Fibroblast of lung (primary cell): ENCODE data around the gene ADAMTS14. TPM values are rescaled to one million over a fixed set of nuclear protein-coding genes. Genes with fewer than 3 reads are reported as not detected.

ENCODE experiments used
- DNase-seq, 2 donors: peaks; one replicate each; pipeline versions ENCODE4 v3.0.0 to v3.0.0-alpha.2; 2010; ENCODE audit warnings: low read depth in 2 of 2
- H2AFZ ChIP-seq: 2 replicates; pipeline ENCODE4 v1.5.1; 2012; ENCODE audit warnings: low read length, control low read depth, inconsistent platforms
- H3K27ac ChIP-seq: 2 replicates; pipeline ENCODE4 v1.5.1; 2011; ENCODE audit warnings: low read length, control low read depth; ENCODE audit not compliant: insufficient read depth
- H3K27me3 ChIP-seq: 2 replicates; pipeline ENCODE4 v1.5.1; 2011; ENCODE audit warnings: mild to moderate bottlenecking, low read length; ENCODE audit not compliant: control insufficient read depth, insufficient read depth
- H3K36me3 ChIP-seq: 2 replicates; pipeline ENCODE4 v1.5.1; 2011; ENCODE audit warnings: low read length; ENCODE audit not compliant: control insufficient read depth, insufficient read depth
- H3K4me1 ChIP-seq: 2 replicates; pipeline ENCODE4 v1.5.1; 2011; ENCODE audit warnings: low read length; ENCODE audit not compliant: control insufficient read depth, insufficient read depth; ENCODE audit errors: extremely low read depth
- H3K4me2 ChIP-seq: 2 replicates; pipeline ENCODE4 v1.5.1; 2011; ENCODE audit warnings: low read length, control low read depth; ENCODE audit not compliant: insufficient read depth; ENCODE audit errors: extremely low read depth
- H3K4me3 ChIP-seq, 4 experiments: fragments of 200-600 bp in 1 of 4; sonication (generic) in 1 of 4; replicated peaks in 1 of 4; 2 replicates each; pipeline ENCODE4 v1.5.1; 2011 to 2016; ENCODE audit warnings: low read length in 4 of 4, low read depth in 3 of 4, mild to moderate bottlenecking in 3 of 4, control low read depth in 2 of 4, inconsistent platforms in 1 of 4, mixed read lengths in 1 of 4; ENCODE audit not compliant: insufficient read depth in 1 of 4; ENCODE audit errors: control extremely low read depth in 1 of 4
- H3K79me2 ChIP-seq: 2 replicates; pipeline ENCODE4 v1.5.1; 2012; ENCODE audit warnings: mild to moderate bottlenecking, low read length, inconsistent platforms; ENCODE audit not compliant: control insufficient read depth, insufficient read depth
- H3K9ac ChIP-seq: 2 replicates; pipeline ENCODE4 v1.5.1; 2011; ENCODE audit warnings: mild to moderate bottlenecking, low read length, control low read depth; ENCODE audit not compliant: insufficient read depth
- H3K9me3 ChIP-seq: 2 replicates; pipeline ENCODE4 v1.5.1; 2012; ENCODE audit warnings: low read depth, low read length; ENCODE audit not compliant: control insufficient read depth, insufficient read depth
- H4K20me1 ChIP-seq: 2 replicates; pipeline ENCODE4 v1.5.1; 2011; ENCODE audit warnings: low read length; ENCODE audit not compliant: control insufficient read depth, insufficient read depth; ENCODE audit errors: extremely low read depth
- EZH2 ChIP-seq: IDR thresholded peaks from 2 replicates; pipeline ENCODE4 v1.5.1; 2012; ENCODE audit warnings: low read length, control low read depth, mild to moderate bottlenecking; ENCODE audit errors: missing control alignments
- polyA plus RNA-seq, 2 donors: library from polyadenylated mRNA; depleted of rRNA in 1 of 2; stranded (reverse) in 1 of 2; unstranded in 1 of 2; fragments of >200 nt; gene quantifications; 2 replicates each; pipeline ENCODE4 v1.2.1, GENCODE V29; 2011 to 2012; ENCODE audit warnings: missing spikeins in 1 of 2
- total RNA-seq: library from RNA; depleted of rRNA; stranded (reverse); fragments of >200 nt; gene quantifications from 2 replicates; pipeline ENCODE4 v1.2.1, GENCODE V29; 2014
- TF ChIP-seq, protein P1 (sequence below), 2 donors: IDR thresholded peaks in 1 of 2; conservative IDR thresholded peaks in 1 of 2; 1 replicate in 1 of 2; 2 replicates in 1 of 2; pipeline ENCODE4 v1.5.1; 2011 to 2012; ENCODE audit warnings: low read length in 2 of 2, control low read depth in 1 of 2, inconsistent platforms in 1 of 2, low read depth in 1 of 2, mild to moderate bottlenecking in 1 of 2

The ADAMTS14 gene
- total and polyA plus RNA-seq, 2 donors (not counting 1 experiment from before 2014, with no cell fraction given), result 4.1 to 6.2 TPM

DNA sequence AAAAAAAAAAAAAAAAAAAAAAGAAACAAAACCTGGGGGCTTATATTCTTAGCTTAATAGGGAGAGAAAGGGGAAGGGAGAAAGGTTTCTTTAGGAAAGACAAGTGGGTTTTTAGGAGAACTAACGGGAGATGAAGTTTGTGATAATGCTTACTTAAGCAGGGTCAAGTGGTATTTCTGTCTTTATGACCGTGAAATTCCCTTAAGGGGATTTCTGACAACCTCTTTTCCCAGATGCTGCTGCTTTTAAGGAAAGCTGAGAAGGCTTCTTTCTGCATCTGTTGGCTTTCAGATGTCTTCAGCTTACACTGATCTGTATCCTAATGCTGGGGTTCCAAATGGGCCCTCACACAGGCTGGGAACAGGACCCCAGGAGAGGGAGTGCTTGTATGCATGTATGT is 42.6 kb downstream of the ADAMTS14 start:
- Histone ChIP-seq H3K79me2 (no peaks in the 10 kb centered on the region), H2AFZ (no peak overlapping the region), H3K4me3 (no peak overlapping the region), H3K27me3 (no peaks in the 10 kb centered on the region), H3K36me3 (no peaks in the 10 kb centered on the region), H3K4me2 (no peak overlapping the region), H3K27ac (no peak overlapping the region), H3K9ac (no peak overlapping the region), H3K9me3 (no peaks in the 10 kb centered on the region), H3K4me1 (peaks cover 6% of the 10 kb centered on the region), H4K20me1 (no peaks in the 10 kb centered on the region)
- TF ChIP-seq, protein P1, sequence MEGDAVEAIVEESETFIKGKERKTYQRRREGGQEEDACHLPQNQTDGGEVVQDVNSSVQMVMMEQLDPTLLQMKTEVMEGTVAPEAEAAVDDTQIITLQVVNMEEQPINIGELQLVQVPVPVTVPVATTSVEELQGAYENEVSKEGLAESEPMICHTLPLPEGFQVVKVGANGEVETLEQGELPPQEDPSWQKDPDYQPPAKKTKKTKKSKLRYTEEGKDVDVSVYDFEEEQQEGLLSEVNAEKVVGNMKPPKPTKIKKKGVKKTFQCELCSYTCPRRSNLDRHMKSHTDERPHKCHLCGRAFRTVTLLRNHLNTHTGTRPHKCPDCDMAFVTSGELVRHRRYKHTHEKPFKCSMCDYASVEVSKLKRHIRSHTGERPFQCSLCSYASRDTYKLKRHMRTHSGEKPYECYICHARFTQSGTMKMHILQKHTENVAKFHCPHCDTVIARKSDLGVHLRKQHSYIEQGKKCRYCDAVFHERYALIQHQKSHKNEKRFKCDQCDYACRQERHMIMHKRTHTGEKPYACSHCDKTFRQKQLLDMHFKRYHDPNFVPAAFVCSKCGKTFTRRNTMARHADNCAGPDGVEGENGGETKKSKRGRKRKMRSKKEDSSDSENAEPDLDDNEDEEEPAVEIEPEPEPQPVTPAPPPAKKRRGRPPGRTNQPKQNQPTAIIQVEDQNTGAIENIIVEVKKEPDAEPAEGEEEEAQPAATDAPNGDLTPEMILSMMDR (conservative IDR thresholded peaks at IDR 0.05 in 1 of 2, IDR thresholded peaks at IDR 0.05 in 1 of 2; ENCODE audit: low read depth in 1 of 2, low read length in 2 of 2), result no peak
- TF ChIP-seq EZH2, result no peak
- no peak for DNase-seq

DNA sequence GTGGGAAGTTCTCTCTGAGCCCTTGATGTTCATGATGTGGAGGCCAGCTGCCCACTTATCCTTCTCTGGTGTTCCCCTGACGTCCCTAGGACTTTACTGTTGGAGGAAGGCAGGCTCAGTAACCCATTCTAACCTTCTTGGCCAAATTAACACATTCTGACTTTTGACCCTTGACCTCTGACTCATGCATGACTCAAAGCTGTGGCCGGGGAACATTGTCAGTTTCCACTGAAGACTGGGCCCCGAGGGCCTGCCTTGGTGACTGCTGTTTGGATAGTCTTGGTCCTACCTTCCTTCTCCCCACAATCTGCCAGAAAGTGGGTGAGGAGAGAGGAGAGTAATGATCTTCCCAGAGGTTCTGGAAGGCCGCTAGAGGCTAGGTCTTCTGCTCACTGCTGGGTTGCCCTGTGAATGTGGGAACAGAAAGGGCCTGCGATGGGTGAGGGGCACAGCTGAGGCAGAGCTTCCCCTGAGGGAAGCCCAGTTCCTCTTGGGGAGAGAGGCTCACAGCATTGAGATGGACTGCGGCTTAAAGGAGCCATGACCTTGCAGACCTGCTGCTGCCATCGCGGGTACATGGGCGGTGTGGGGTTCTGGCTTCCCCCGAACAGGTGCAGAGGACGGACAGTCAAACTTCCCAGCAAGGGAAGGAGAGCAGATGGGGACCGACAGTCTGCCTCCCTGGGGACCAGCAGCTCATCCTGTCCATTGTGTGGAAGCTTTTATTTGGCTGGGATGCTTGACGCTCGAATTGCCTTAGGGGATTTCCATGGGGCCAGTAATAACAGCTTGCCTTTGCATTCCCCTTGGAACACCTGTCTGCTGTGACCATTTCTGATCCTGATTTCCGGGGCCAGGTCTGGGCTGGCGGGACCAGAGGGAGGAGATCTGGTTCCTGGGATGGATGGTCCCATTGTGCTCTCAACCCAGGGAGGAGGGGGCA is 43.8 kb downstream of the ADAMTS14 start:
- no peaks in the 10 kb centered on the region for H3K27me3 ChIP-seq
- H3K36me3 ChIP-seq, result no peaks in the 10 kb centered on the region
- H2AFZ ChIP-seq, result no peak overlapping the region
- peak overlapping the region; percentile 52 for H3K4me2 ChIP-seq
- H3K27ac ChIP-seq, result no peak overlapping the region
- no peaks in the 10 kb centered on the region for H3K79me2 ChIP-seq
- H3K4me3 ChIP-seq, result no peak overlapping the region
- no peak for TF ChIP-seq EZH2
- TF ChIP-seq, protein P1 (conservative IDR thresholded peaks at IDR 0.05 in 1 of 2, IDR thresholded peaks at IDR 0.05 in 1 of 2; ENCODE audit: low read depth in 1 of 2, low read length in 2 of 2), result no peak
- H3K9me3 ChIP-seq, result no peaks in the 10 kb centered on the region
- H4K20me1 ChIP-seq, result no peaks in the 10 kb centered on the region
- H3K4me1 ChIP-seq, result peaks cover 6% of the 10 kb centered on the region
- DNase-seq, result peak; percentile 39 to 82
- no peak overlapping the region for H3K9ac ChIP-seq

DNA sequence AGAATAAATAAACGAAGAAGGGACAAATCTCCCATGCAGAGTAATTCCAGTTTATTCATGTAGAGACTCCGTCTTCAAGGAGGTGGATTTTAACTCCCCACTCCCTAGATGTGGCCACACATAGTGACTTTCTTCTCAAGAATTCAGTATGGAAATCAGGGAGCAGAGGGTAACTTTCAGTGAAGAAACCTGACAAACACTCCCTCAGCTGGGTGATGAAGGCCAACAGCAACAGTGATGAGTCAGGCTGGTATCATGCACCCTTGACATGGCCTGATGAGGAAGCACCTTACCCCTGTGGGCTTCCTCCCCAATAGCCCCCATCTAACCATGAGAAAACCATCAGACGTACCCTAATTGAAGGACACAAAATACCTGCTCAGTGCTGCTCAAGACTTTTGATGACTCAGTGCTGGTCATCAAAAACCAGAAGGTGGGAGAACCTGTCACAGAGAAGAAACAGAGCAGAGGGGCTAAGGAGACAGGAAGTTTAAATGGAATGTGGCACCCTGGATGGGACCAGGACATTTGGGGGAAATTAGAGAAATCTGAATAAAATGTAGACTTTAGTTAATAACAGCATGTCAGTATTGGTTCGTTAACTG is 50.6 kb downstream of the ADAMTS14 start:
- no peak overlapping the region for H2AFZ ChIP-seq
- no peak overlapping the region for H3K4me2 ChIP-seq
- TF ChIP-seq, protein P1 (conservative IDR thresholded peaks at IDR 0.05 in 1 of 2, IDR thresholded peaks at IDR 0.05 in 1 of 2; ENCODE audit: low read depth in 1 of 2, low read length in 2 of 2), result no peak
- TF ChIP-seq EZH2, result no peak
- H3K9me3 ChIP-seq, result no peaks in the 10 kb centered on the region
- H3K4me3 ChIP-seq, result no peak overlapping the region
- no peaks in the 10 kb centered on the region for H3K79me2 ChIP-seq
- H3K27ac ChIP-seq, result no peak overlapping the region
- H4K20me1 ChIP-seq, result no peaks in the 10 kb centered on the region
- H3K36me3 ChIP-seq, result no peaks in the 10 kb centered on the region
- no peak overlapping the region for H3K9ac ChIP-seq
- peaks cover 3% of the 10 kb centered on the region for H3K4me1 ChIP-seq
- no peaks in the 10 kb centered on the region for H3K27me3 ChIP-seq
- DNase-seq, result peak; percentile 66 to 83
